ENCODE measurements around the gene VAV2. TPM values are rescaled to one million over a fixed set of nuclear protein-coding genes. Genes with fewer than 3 reads are reported as not detected.

VAV2 gene
- total RNA-seq, 3 donors from 2014 or later: 5.3 to 9.5 (median 8.8) TPM

DNA sequence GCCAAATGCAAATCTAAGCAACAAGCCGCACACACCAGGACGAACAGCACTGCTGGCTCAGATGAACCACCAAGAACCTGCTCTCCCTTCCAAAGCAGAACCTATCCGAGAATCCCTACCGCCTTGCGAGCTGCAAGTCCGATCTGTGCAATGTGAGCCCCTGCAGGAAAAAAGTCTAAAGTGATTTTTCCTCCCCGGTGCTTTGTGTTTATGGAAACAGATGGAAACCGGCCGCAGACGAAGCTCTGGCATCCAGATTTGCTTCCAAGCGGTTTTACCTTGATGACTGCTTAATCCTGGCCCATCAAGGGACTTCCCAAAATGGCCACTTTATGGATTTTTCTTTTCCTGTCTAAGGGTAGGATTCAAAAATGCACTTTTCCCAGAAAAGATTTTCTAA lies 112.5 kb downstream of the VAV2 start:
- no peak for DNase-seq (ENCODE audit: low spot score in 2 of 2)
- H3K27ac ChIP-seq: no peak overlapping the region
- H3K4me1 ChIP-seq: peaks cover 5 to 7% of the 10 kb centered on the region in 2 donors
- no peaks in the 10 kb centered on the region for H3K9me3 ChIP-seq
- H3K27me3 ChIP-seq: no peaks in the 10 kb centered on the region
- TF ChIP-seq POLR2AphosphoS5 (IDR thresholded peaks at IDR 0.05) (no peak), POLR2A (IDR thresholded peaks at IDR 0.05) (no peak)
- TF ChIP-seq, protein P1, sequence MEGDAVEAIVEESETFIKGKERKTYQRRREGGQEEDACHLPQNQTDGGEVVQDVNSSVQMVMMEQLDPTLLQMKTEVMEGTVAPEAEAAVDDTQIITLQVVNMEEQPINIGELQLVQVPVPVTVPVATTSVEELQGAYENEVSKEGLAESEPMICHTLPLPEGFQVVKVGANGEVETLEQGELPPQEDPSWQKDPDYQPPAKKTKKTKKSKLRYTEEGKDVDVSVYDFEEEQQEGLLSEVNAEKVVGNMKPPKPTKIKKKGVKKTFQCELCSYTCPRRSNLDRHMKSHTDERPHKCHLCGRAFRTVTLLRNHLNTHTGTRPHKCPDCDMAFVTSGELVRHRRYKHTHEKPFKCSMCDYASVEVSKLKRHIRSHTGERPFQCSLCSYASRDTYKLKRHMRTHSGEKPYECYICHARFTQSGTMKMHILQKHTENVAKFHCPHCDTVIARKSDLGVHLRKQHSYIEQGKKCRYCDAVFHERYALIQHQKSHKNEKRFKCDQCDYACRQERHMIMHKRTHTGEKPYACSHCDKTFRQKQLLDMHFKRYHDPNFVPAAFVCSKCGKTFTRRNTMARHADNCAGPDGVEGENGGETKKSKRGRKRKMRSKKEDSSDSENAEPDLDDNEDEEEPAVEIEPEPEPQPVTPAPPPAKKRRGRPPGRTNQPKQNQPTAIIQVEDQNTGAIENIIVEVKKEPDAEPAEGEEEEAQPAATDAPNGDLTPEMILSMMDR (IDR thresholded peaks at IDR 0.05): no peak
- no peaks in the 10 kb centered on the region for H3K36me3 ChIP-seq
- intact Hi-C loops (cut with DNase I; ENCODE audit: low total_unique reads): loop anchor here (10.0 kb wide), 1 partner anchor 45 kb away; no protein-coding TSS in a partner anchor
- no peak overlapping the region for H3K4me3 ChIP-seq

DNA sequence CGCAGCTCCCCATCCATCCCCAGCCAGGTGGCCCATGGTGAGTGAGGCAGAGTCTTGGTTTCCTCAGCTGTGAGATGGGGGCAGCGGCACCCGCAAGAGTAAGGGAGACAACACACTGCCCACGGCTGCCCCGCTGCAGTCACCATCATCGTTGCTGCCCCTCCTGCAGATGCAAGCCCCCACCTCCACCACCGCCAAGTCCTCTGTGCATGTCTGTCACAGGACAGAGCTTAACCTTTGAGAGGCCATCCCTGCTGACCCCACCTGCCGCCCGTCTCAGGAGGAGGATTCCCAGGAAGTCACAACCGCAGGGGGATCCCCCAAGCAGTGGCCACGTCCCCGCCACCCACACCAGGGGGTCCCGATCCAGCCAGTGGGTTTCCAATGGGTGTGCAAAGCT lies 113.7 kb downstream of the VAV2 start:
- H3K4me1 ChIP-seq: peaks cover 16 to 17% of the 10 kb centered on the region in 2 donors
- no peaks in the 10 kb centered on the region for H3K36me3 ChIP-seq
- no peak overlapping the region for H3K4me3 ChIP-seq
- no peaks in the 10 kb centered on the region for H3K27me3 ChIP-seq
- no peaks in the 10 kb centered on the region for H3K9me3 ChIP-seq
- TF ChIP-seq POLR2A (IDR thresholded peaks at IDR 0.05): no peak
- intact Hi-C loops (cut with DNase I; ENCODE audit: low total_unique reads): no loop called here
- no peak for DNase-seq (ENCODE audit: low spot score in 2 of 2)
- no peak overlapping the region for H3K27ac ChIP-seq

- Histone ChIP-seq H3K36me3 (no peaks in the 10 kb centered on the region), H3K4me1 (peaks cover 16 to 17% of the 10 kb centered on the region in 2 donors), H3K27ac (no peak overlapping the region), H3K9me3 (no peaks in the 10 kb centered on the region), H3K27me3 (no peaks in the 10 kb centered on the region), H3K4me3 (no peak overlapping the region)
- TF ChIP-seq POLR2AphosphoS5 (IDR thresholded peaks at IDR 0.05) (no peak), POLR2A (IDR thresholded peaks at IDR 0.05) (no peak)
- TF ChIP-seq, protein P1 (IDR thresholded peaks at IDR 0.05): no peak
- intact Hi-C loops (cut with DNase I; ENCODE audit: low total_unique reads): no loop called here
- no peak for DNase-seq (ENCODE audit: low spot score in 2 of 2)
Observed at GRCh38 chr9:133877967-133878366, 114.2 kb downstream of the VAV2 start.

DNA sequence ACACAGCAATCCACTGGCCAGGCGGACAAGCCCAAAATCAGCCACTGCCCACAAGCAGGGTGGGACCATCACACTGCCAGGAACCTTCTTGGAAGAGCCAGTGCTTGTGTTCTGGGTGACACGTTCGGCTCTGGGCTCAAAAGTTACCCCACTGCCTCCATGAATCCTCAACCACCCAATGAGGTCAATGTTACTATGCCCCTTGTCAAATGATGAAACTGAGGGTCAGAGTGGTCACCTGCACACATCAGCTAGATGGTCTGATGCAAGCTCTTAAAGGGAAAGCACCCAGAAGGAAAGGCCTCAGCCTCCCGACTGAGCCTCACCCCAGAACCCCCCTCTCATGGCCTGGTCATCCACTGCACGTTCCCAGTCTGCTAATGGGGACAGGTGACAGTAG lies 114.8 kb downstream of the VAV2 start:
- TF ChIP-seq, protein P1 (IDR thresholded peaks at IDR 0.05): no peak
- no peak for TF ChIP-seq POLR2AphosphoS5 (IDR thresholded peaks at IDR 0.05)
- no peak for TF ChIP-seq POLR2A (IDR thresholded peaks at IDR 0.05)
- no peak for DNase-seq (ENCODE audit: low spot score in 2 of 2)
- Histone ChIP-seq H3K4me1 (peaks cover 16 to 17% of the 10 kb centered on the region in 2 donors), H3K27ac (no peak overlapping the region), H3K27me3 (no peaks in the 10 kb centered on the region), H3K36me3 (no peaks in the 10 kb centered on the region), H3K4me3 (no peak overlapping the region), H3K9me3 (no peaks in the 10 kb centered on the region)
- intact Hi-C loops (cut with DNase I; ENCODE audit: low total_unique reads): no loop called here

GRCh38 chr9:133876836-133877235 lies 115.3 kb downstream of the VAV2 start:
- Histone ChIP-seq H3K4me3 (no peak overlapping the region), H3K27ac (no peak overlapping the region), H3K27me3 (no peaks in the 10 kb centered on the region), H3K9me3 (no peaks in the 10 kb centered on the region), H3K4me1 (peaks cover 16 to 17% of the 10 kb centered on the region in 2 donors), H3K36me3 (no peaks in the 10 kb centered on the region)
- no peak for DNase-seq (ENCODE audit: low spot score in 2 of 2)
- intact Hi-C loops (cut with DNase I; ENCODE audit: low total_unique reads): no loop called here
- TF ChIP-seq, protein P1 (IDR thresholded peaks at IDR 0.05): no peak
- TF ChIP-seq POLR2A (IDR thresholded peaks at IDR 0.05) (no peak), POLR2AphosphoS5 (IDR thresholded peaks at IDR 0.05) (no peak)

DNA sequence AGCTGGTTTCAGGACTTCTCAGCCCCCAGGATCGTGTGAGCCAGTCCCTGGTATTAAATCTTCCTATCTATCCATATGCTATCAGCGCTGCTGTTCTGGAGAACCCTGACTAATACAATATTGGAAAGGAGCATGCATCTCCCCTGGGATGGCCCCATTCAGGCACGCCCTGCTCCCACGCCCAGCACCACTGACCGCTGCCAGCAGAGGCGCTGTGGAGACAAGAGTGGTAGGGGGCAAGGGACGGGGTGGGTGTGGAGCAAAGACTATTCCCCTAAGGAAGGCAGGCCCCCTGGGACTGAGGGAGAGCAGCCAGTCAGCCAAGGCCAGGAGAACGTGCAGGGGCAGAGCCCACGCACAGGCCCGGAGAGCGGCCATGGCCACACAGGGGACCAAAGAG lies 116.0 kb downstream of the VAV2 start:
- H3K9me3 ChIP-seq: no peaks in the 10 kb centered on the region
- H3K27me3 ChIP-seq: no peaks in the 10 kb centered on the region
- no peaks in the 10 kb centered on the region for H3K36me3 ChIP-seq
- H3K4me1 ChIP-seq: peaks cover 12 to 17% of the 10 kb centered on the region in 2 donors
- H3K27ac ChIP-seq: no peak overlapping the region
- no peak overlapping the region for H3K4me3 ChIP-seq
- TF ChIP-seq, protein P1 (IDR thresholded peaks at IDR 0.05): no peak
- TF ChIP-seq POLR2A (IDR thresholded peaks at IDR 0.05) (no peak), POLR2AphosphoS5 (IDR thresholded peaks at IDR 0.05) (no peak)
- DNase-seq (ENCODE audit: low spot score in 2 of 2): no peak
- intact Hi-C loops (cut with DNase I; ENCODE audit: low total_unique reads): no loop called here

Data from breast epithelium (tissue), 4 donors.